Measurements from ENCODE around the gene ARFGEF3. TPM values are rescaled to one million over a fixed set of nuclear protein-coding genes. Genes with fewer than 3 reads are reported as not detected.

Gene ARFGEF3
- total and polyA plus RNA-seq, 4 donors: 4.7 to 28.1 (median 14.0) TPM

DNA sequence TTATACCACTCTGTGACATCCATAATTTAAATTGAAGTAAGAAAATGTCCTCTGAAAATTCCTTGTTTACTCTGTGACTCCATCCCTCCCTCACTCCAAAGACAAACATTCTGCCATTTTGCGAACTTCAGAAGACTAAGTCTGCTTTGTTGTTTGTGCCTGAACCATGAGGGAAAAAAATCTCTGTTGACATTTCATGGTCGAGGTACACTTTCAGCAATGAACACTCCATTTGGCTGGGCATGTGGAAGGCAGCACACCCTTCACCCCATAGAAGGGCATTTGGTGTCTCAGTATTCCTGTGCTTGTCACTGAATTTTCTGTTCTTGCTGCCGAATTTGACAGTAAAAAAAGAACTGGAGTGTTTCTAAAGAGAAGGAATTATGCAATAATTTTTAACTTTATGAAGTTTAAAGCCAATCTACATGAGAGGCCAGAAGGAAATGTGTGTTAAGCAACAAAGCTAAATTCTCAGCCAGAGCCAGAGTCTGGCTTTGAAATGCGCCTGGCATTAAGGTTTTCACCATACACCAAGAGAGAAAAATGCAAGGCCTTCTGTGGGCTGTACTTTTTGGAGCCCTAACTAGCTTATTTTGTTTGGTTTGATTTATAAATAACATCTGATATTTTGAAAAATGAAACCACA is 61.3 kb downstream of the ARFGEF3 start:
- Histone ChIP-seq H3K36me3 (ENCODE audit: control insufficient read depth in 4 of 4, insufficient read depth in 4 of 4, low read length in 4 of 4) (peaks cover 0 to 3% (median 0%) of the 10 kb centered on the region in 4 donors), H3K27ac (ENCODE audit: low read depth in 1 of 2, low read length in 1 of 2) (peak overlapping the region in 1 of 2 donors; percentile 34), H3K27me3 (ENCODE audit: control insufficient read depth in 3 of 3, insufficient read depth in 3 of 3, low read length in 2 of 3) (no peaks in the 10 kb centered on the region), H3K4me1 (ENCODE audit: control insufficient read depth in 5 of 5, insufficient read depth in 5 of 5, low read length in 5 of 5) (peaks cover 0 to 3% (median 0%) of the 10 kb centered on the region in 5 donors), H3K9me3 (ENCODE audit: control insufficient read depth in 4 of 4, insufficient read depth in 3 of 4, low read length in 3 of 4) (no peaks in the 10 kb centered on the region), H3K9ac (ENCODE audit: insufficient read depth in 1 of 2, low read length in 2 of 2) (no peak overlapping the region), H3K4me3 (no peak overlapping the region)
- 57 to 58% methylated on average over 4 of the region's 4 CpGs for WGBS, 2 donors
- no peak for DNase-seq
- ATAC-seq (ENCODE audit: insufficient read depth, low FRiP score): no peak
- TF ChIP-seq, protein P1, sequence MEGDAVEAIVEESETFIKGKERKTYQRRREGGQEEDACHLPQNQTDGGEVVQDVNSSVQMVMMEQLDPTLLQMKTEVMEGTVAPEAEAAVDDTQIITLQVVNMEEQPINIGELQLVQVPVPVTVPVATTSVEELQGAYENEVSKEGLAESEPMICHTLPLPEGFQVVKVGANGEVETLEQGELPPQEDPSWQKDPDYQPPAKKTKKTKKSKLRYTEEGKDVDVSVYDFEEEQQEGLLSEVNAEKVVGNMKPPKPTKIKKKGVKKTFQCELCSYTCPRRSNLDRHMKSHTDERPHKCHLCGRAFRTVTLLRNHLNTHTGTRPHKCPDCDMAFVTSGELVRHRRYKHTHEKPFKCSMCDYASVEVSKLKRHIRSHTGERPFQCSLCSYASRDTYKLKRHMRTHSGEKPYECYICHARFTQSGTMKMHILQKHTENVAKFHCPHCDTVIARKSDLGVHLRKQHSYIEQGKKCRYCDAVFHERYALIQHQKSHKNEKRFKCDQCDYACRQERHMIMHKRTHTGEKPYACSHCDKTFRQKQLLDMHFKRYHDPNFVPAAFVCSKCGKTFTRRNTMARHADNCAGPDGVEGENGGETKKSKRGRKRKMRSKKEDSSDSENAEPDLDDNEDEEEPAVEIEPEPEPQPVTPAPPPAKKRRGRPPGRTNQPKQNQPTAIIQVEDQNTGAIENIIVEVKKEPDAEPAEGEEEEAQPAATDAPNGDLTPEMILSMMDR (IDR thresholded peaks at IDR 0.05; ENCODE audit: control extremely low read depth, extremely low read depth): no peak

DNA sequence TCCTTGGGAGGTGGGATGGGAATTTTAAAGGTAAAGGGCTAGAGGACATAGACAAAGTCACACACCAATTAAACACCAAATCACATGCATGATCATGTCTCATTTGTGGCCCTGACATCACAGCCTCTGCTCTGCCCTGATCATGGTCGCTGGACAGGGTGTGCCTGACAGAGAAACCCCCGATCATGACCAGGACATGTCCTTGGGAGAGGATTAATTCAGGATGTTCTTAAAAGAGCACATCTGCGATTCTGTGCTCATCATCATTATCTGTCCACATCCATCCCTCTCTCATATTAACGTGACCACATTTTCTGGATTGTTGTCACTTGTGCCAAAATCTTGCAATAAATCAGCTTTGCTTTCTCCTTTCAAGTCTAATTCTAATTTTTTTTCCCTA is 64.2 kb downstream of the ARFGEF3 start:
- H3K27ac ChIP-seq (ENCODE audit: low read depth in 1 of 2, low read length in 1 of 2): no peak overlapping the region
- H3K9me3 ChIP-seq (ENCODE audit: control insufficient read depth in 4 of 4, insufficient read depth in 3 of 4, low read length in 3 of 4): no peaks in the 10 kb centered on the region
- TF ChIP-seq, protein P1 (IDR thresholded peaks at IDR 0.05; ENCODE audit: control extremely low read depth, extremely low read depth): no peak
- ATAC-seq (ENCODE audit: insufficient read depth, low FRiP score) (no peak), DNase-seq (no peak)
- peaks cover 0 to 4% (median 2%) of the 10 kb centered on the region in 5 donors for H3K4me1 ChIP-seq (ENCODE audit: control insufficient read depth in 5 of 5, insufficient read depth in 5 of 5, low read length in 5 of 5)
- peaks cover 0 to 3% (median 0%) of the 10 kb centered on the region in 4 donors for H3K36me3 ChIP-seq (ENCODE audit: control insufficient read depth in 4 of 4, insufficient read depth in 4 of 4, low read length in 4 of 4)
- no peak overlapping the region for H3K9ac ChIP-seq (ENCODE audit: insufficient read depth in 1 of 2, low read length in 2 of 2)
- no peaks in the 10 kb centered on the region for H3K27me3 ChIP-seq (ENCODE audit: control insufficient read depth in 3 of 3, insufficient read depth in 3 of 3, low read length in 2 of 3)
- no peak overlapping the region for H3K4me3 ChIP-seq
- 85 to 98% methylated on average over 4 of the region's 4 CpGs for WGBS, 2 donors

DNA sequence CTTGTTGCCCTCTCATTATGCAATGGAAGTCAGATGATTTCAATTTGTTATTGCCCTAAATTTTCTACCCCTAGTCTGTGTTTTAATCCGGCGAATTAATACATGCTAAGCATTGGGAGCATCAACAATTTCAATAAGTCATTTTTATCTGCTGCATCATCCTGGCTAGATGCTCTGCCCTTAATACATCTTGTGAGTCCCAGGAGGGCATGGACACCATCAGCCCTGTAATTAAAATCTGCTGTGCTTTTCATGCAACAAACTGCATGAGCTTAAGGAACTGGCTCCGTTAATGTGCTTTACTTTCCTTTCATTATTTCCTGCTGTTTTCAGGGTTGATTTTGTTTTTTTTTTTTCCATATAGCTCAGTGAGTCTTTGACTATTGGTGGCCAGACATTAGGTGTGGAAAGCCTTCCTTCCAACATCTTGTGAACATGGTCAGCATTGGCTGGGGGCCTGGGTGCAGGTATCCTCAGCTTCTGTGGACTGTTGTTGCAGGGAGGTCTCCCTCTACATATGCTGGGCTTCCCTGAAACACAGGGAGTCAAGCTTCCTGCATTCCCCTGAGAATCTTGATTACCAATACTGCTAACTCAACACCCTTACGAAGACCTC is 65.1 kb downstream of the ARFGEF3 start:
- TF ChIP-seq, protein P1 (IDR thresholded peaks at IDR 0.05; ENCODE audit: control extremely low read depth, extremely low read depth): no peak
- no peak for ATAC-seq (ENCODE audit: insufficient read depth, low FRiP score)
- Histone ChIP-seq H3K27me3 (ENCODE audit: control insufficient read depth in 3 of 3, insufficient read depth in 3 of 3, low read length in 2 of 3) (no peaks in the 10 kb centered on the region), H3K4me1 (ENCODE audit: control insufficient read depth in 5 of 5, insufficient read depth in 5 of 5, low read length in 5 of 5) (peaks cover 0 to 4% (median 3%) of the 10 kb centered on the region in 5 donors), H3K36me3 (ENCODE audit: control insufficient read depth in 4 of 4, insufficient read depth in 4 of 4, low read length in 4 of 4) (peaks cover 0 to 3% (median 0%) of the 10 kb centered on the region in 4 donors), H3K9me3 (ENCODE audit: control insufficient read depth in 4 of 4, insufficient read depth in 3 of 4, low read length in 3 of 4) (no peaks in the 10 kb centered on the region), H3K4me3 (no peak overlapping the region), H3K9ac (ENCODE audit: insufficient read depth in 1 of 2, low read length in 2 of 2) (no peak overlapping the region), H3K27ac (ENCODE audit: low read depth in 1 of 2, low read length in 1 of 2) (peak overlapping the region in 1 of 2 donors; percentile 42)
- WGBS, 2 donors: 82 to 87% methylated on average over 4 of the region's 4 CpGs
- no peak for DNase-seq

Measured in lung (tissue), 12 donors.